Ovary (tissue), 9 donors: Measurements from ENCODE around the gene BAZ1A. TPM values are rescaled to one million over a fixed set of nuclear protein-coding genes. Genes with fewer than 3 reads are reported as not detected.

Source experiments
- DNase-seq, 5 donors: peaks; one replicate each; pipeline ENCODE4 v3.0.0-alpha.2; 2019 to 2020
- H3K27ac ChIP-seq, 2 donors: fragments of 200-600 bp; one replicate each; pipeline versions ENCODE4 v1.5.1 to v1.8.0; 2019 to 2022
- H3K27me3 ChIP-seq: fragments of 200-600 bp; one replicate; pipeline ENCODE4 v1.8.0; 2022
- H3K36me3 ChIP-seq: fragments of 200-600 bp; sonication (generic); one replicate; pipeline ENCODE4 v1.5.1; 2019
- H3K4me1 ChIP-seq: one replicate; pipeline ENCODE4 v1.8.1; 2013; ENCODE audit warnings: mild to moderate bottlenecking, moderate library complexity; ENCODE audit not compliant: insufficient read depth
- H3K4me3 ChIP-seq: fragments of 200-600 bp; sonication (generic); one replicate; pipeline ENCODE4 v1.5.1; 2017
- H3K9me3 ChIP-seq, 2 donors: fragments of 200-600 bp in 1 of 2; sonication (generic) in 1 of 2; one replicate each; pipeline versions ENCODE4 v1.5.1 to v1.8.1; 2013 to 2019; ENCODE audit warnings: mild to moderate bottlenecking in 1 of 2, moderate library complexity in 1 of 2
- EP300 ChIP-seq: sonication (generic); formaldehyde crosslinking; IDR thresholded peaks from one replicate; pipeline ENCODE4 v1.6.1; 2017; ENCODE audit warnings: antibody characterized with exemption
- POLR2A ChIP-seq: fragments of 450-650 bp; IDR thresholded peaks from one replicate; pipeline ENCODE4 v1.6.1; 2017; ENCODE audit warnings: antibody characterized with exemption, mild to moderate bottlenecking, moderate library complexity
- WGBS, 3 donors: extraction: QIAGEN DNeasy Blood & Tissue Kit in 1 of 3; methylation state at CpG; one replicate each; pipeline versions ENCODE4 v1.1.5 to v1.1.7; 2013 to 2017; 5-methylcytosine and 5-hydroxymethylcytosine counted together
- intact Hi-C, 4 donors: fragments of 100-400 bp; cut with DNase I; formaldehyde crosslinking; loops; one replicate each; pipeline versions ENCODE4 v1.11.0 to v1.15.1; 2022 to 2023
- polyA plus RNA-seq, 2 donors: library from polyadenylated mRNA; stranded (reverse); fragments of 200-250 nt in 1 of 2; fragments of 350-450 nt in 1 of 2; fragmentation: Illumina TruSeq in 1 of 2; extraction: RNeasy Lipid Tissue Mini Kit (QIAGEN cat#74804) in 1 of 2; gene quantifications; one replicate each; pipeline ENCODE4 v1.2.3, GENCODE V29; 2013 to 2014
- total RNA-seq, 7 donors: library from RNA; depleted of rRNA in 2 of 7; stranded (reverse); fragments of >200 nt in 2 of 7; fragmentation: NEBNext Ultra II Directional in 3 of 7; extraction: Animal tissue kit (Norgen Biotek cat#: 25700) in 3 of 7; gene quantifications; one replicate each; pipeline versions ENCODE4 v1.1.0 to v1.2.4, GENCODE V29; 2016 to 2023
- TF ChIP-seq, protein P1 (sequence below), 3 donors: fragments of 450-650 bp in 2 of 3; fragments of 200-600 bp in 1 of 3; IDR thresholded peaks; one replicate each; pipeline versions ENCODE4 v1.5.1 to v1.8.0; 2016 to 2022; ENCODE audit warnings: antibody characterized with exemption in 3 of 3, mild to moderate bottlenecking in 1 of 3
- donor health status: DM: no; HTN: no; CAD: no; lungs with moderate emphysema.
- donor health status: DM: no; HTN: no; CAD: no.
- donor health status: Bipolar disorder and iron deficiency.
- donor health status: DM: yes; HTN: yes; CAD: no.
- donor health status: DM: no; HTN: no; CAD: no.
- donor health status: DM: yes; HTN: yes; CAD: no.

The BAZ1A gene
- total and polyA plus RNA-seq, 9 donors, result 10.4 to 30.1 (median 17.9) TPM

DNA sequence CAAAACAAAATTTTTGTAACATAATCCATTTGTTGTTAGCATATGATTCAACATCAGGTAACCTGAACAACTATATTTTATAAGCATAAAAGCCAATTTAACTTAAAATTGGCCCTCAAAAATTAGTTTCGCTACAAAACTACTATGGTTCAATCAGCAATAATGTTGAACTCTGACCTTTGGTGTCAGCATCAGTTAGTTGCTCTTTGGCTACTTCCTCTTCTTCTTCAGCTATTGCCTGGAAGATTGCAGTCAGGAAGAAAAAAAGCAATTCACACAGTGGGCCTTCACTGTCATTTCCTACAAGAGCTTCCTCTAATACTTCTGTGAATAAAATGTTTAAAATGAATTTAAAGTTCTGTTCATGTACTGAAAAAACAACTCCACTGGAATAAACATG is 82.6 kb downstream of the BAZ1A start:
- WGBS, 3 donors, result 96 to 100% (median 98%) methylated on average over 1 of the region's 1 CpG
- DNase-seq, result no peak
- no peaks in the 10 kb centered on the region for H3K27me3 ChIP-seq
- no peaks in the 10 kb centered on the region for H3K9me3 ChIP-seq
- H3K4me1 ChIP-seq, result no peaks in the 10 kb centered on the region
- no peak overlapping the region for H3K27ac ChIP-seq
- TF ChIP-seq POLR2A, result no peak
- TF ChIP-seq, protein P1, sequence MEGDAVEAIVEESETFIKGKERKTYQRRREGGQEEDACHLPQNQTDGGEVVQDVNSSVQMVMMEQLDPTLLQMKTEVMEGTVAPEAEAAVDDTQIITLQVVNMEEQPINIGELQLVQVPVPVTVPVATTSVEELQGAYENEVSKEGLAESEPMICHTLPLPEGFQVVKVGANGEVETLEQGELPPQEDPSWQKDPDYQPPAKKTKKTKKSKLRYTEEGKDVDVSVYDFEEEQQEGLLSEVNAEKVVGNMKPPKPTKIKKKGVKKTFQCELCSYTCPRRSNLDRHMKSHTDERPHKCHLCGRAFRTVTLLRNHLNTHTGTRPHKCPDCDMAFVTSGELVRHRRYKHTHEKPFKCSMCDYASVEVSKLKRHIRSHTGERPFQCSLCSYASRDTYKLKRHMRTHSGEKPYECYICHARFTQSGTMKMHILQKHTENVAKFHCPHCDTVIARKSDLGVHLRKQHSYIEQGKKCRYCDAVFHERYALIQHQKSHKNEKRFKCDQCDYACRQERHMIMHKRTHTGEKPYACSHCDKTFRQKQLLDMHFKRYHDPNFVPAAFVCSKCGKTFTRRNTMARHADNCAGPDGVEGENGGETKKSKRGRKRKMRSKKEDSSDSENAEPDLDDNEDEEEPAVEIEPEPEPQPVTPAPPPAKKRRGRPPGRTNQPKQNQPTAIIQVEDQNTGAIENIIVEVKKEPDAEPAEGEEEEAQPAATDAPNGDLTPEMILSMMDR (IDR thresholded peaks at IDR 0.05), result no peak
- no peak for TF ChIP-seq EP300
- H3K4me3 ChIP-seq, result no peak overlapping the region
- intact Hi-C loops, result no loop called here
- H3K36me3 ChIP-seq, result no peaks in the 10 kb centered on the region

DNA sequence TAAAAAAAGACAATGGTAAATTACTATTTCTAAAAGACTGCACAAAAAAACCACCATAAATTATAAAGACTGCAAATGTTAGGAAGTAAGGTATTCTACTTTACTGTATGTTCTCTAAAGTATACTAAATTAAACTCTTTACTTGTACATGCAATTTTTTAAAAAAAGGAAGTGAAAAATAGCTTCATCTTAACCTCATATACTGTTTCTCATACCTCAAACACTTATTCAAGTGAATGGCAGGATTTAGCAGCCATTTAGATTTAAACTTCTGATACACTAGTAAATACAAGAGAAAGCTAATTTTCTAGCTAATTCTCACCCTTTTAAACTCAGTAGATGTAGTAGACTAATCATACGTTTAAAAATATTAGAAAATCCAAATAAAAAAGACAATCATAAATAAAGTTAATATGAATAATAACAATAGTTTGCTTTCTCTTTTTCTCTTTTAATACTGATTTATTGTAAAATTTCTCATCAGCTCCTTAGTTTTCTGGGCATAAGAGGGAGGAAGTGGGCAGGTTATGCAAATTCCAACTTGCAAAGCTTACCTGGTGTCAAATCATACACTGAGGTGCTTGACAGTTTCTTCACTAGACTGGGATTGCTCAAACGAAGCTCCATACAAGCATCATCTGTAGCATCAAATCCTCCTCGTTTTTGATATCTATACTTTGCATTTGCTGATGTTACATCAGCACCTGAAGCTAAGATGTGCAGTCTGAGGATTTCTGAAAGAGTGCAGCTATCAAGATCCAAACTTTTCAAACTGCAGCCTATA is 89.7 kb downstream of the BAZ1A start:
- H3K27me3 ChIP-seq, result no peaks in the 10 kb centered on the region
- intact Hi-C loops, result no loop called here
- no peak overlapping the region for H3K27ac ChIP-seq
- H3K9me3 ChIP-seq, result no peaks in the 10 kb centered on the region
- TF ChIP-seq EP300, result no peak
- TF ChIP-seq, protein P1 (IDR thresholded peaks at IDR 0.05), result no peak
- TF ChIP-seq POLR2A, result no peak
- H3K4me3 ChIP-seq, result no peak overlapping the region
- WGBS, 3 donors, result 62 to 74% (median 67%) methylated on average over 3 of the region's 3 CpGs
- no peaks in the 10 kb centered on the region for H3K36me3 ChIP-seq
- no peaks in the 10 kb centered on the region for H3K4me1 ChIP-seq
- DNase-seq, result no peak

DNA sequence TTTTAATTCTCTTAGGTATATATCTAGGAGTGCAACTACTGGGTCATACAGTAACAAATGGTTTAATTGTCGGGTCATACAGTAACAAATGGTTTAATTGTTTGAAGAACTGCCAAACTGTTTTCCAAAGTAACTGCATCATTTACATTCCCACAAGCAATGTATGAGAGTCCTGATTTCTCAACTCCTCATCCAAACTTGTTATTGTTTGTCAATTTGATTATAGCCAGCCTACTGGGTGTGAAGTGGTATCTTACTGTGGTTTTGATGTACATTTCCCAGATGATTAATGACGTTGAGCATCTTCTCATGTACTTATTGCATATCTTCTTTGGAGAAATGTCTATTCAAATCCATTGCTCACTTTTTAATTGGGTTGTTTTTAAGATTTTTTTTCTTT is 93.1 kb downstream of the BAZ1A start:
- TF ChIP-seq EP300, result no peak
- TF ChIP-seq POLR2A, result no peak
- TF ChIP-seq, protein P1 (IDR thresholded peaks at IDR 0.05), result no peak
- Histone ChIP-seq H3K9me3 (no peaks in the 10 kb centered on the region), H3K4me3 (no peak overlapping the region), H3K36me3 (no peaks in the 10 kb centered on the region), H3K4me1 (no peaks in the 10 kb centered on the region), H3K27me3 (no peaks in the 10 kb centered on the region), H3K27ac (no peak overlapping the region)
- intact Hi-C loops, result no loop called here
- WGBS, 3 donors, result 88 to 92% (median 89%) methylated on average over 2 of the region's 2 CpGs
- DNase-seq, result no peak

DNA sequence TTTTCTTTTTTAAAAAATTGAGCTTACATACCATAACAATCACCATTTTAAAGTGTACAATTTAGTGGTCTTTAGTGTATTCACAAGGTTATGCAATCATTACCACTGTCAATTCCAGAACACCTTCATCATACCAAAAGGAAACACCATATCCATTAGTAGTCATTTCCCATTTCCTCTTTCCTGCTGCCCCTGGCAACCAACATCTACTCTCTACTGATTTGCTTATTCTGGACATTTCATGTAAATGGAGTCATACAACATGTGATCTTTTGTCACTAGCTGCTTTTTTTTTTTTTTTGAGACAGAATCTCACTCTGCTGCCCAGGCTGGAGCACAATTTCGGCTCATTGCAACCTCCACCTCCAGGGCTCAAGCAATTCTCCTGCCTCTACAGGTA is 93.9 kb downstream of the BAZ1A start:
- 98 to 100% (median 100%) methylated on average over 1 of the region's 1 CpG for WGBS, 3 donors
- DNase-seq, result no peak
- TF ChIP-seq, protein P1 (IDR thresholded peaks at IDR 0.05), result no peak
- TF ChIP-seq EP300 (no peak), POLR2A (no peak)
- Histone ChIP-seq H3K36me3 (no peaks in the 10 kb centered on the region), H3K9me3 (no peaks in the 10 kb centered on the region), H3K27ac (no peak overlapping the region), H3K4me1 (no peaks in the 10 kb centered on the region), H3K27me3 (no peaks in the 10 kb centered on the region), H3K4me3 (no peak overlapping the region)
- intact Hi-C loops, result no loop called here
